ENCODE measurements around the gene RBM5. TPM values are rescaled to one million over a fixed set of nuclear protein-coding genes. Genes with fewer than 3 reads are reported as not detected.
A peak's percentile ranks its signal among the peaks of the same experiment; 100 is the strongest.

RBM5 gene
- total RNA-seq, 1 donor, result 150 TPM

- no peak overlapping the region for H3K27ac ChIP-seq (ENCODE audit: low read depth, low read length)
- no peak for DNase-seq (ENCODE audit: insufficient read length, low spot score, missing footprints)
- H3K79me2 ChIP-seq (ENCODE audit: insufficient read depth, low read length), result peaks cover 40% of the 10 kb centered on the region
- no peaks in the 10 kb centered on the region for H3K9me3 ChIP-seq (ENCODE audit: low read depth, low read length)
- H3K4me1 ChIP-seq (ENCODE audit: insufficient read depth, low read length), result peaks cover 31% of the 10 kb centered on the region
- H3K4me2 ChIP-seq (ENCODE audit: insufficient read depth, low read length), result no peak overlapping the region
- H3K27me3 ChIP-seq (ENCODE audit: insufficient read depth, low read length), result peaks cover 8% of the 10 kb centered on the region
- no peaks in the 10 kb centered on the region for H3K36me3 ChIP-seq (ENCODE audit: insufficient read depth, low read length)
- no peak overlapping the region for H3K4me3 ChIP-seq (ENCODE audit: insufficient read depth, low read length)
- H4K20me1 ChIP-seq (ENCODE audit: insufficient read depth, low read length), result no peaks in the 10 kb centered on the region
- peak overlapping the region; percentile 62 for H2AFZ ChIP-seq (ENCODE audit: low read length)
- TF ChIP-seq CTCF (IDR thresholded peaks at IDR 0.05; ENCODE audit: extremely low read depth, low read depth, low read length), result no peak
These were observed 69.9 kb downstream of the RBM5 start for GRCh38 chr3:50158530-50159146.

GRCh38 chr3:50160561-50160983, 71.9 kb downstream of the RBM5 start:
- Histone ChIP-seq H3K27ac (ENCODE audit: low read depth, low read length) (no peak overlapping the region), H3K9me3 (ENCODE audit: low read depth, low read length) (no peaks in the 10 kb centered on the region), H3K4me1 (ENCODE audit: insufficient read depth, low read length) (peaks cover 50% of the 10 kb centered on the region), H3K36me3 (ENCODE audit: insufficient read depth, low read length) (no peaks in the 10 kb centered on the region), H3K27me3 (ENCODE audit: insufficient read depth, low read length) (no peaks in the 10 kb centered on the region), H3K4me3 (ENCODE audit: insufficient read depth, low read length) (no peak overlapping the region), H3K4me2 (ENCODE audit: insufficient read depth, low read length) (no peak overlapping the region), H4K20me1 (ENCODE audit: insufficient read depth, low read length) (no peaks in the 10 kb centered on the region), H3K79me2 (ENCODE audit: insufficient read depth, low read length) (peaks cover 38% of the 10 kb centered on the region), H2AFZ (ENCODE audit: low read length) (no peak overlapping the region)
- DNase-seq (ENCODE audit: insufficient read length, low spot score, missing footprints), result peak; percentile 87
- TF ChIP-seq CTCF (IDR thresholded peaks at IDR 0.05; ENCODE audit: extremely low read depth, low read depth, low read length), result no peak

- Histone ChIP-seq H2AFZ (ENCODE audit: low read length) (no peak overlapping the region), H3K4me3 (ENCODE audit: insufficient read depth, low read length) (no peak overlapping the region), H3K9me3 (ENCODE audit: low read depth, low read length) (no peaks in the 10 kb centered on the region), H3K36me3 (ENCODE audit: insufficient read depth, low read length) (no peaks in the 10 kb centered on the region), H3K79me2 (ENCODE audit: insufficient read depth, low read length) (peaks cover 31% of the 10 kb centered on the region), H3K27ac (ENCODE audit: low read depth, low read length) (no peak overlapping the region), H3K4me1 (ENCODE audit: insufficient read depth, low read length) (peaks cover 57% of the 10 kb centered on the region), H3K4me2 (ENCODE audit: insufficient read depth, low read length) (no peak overlapping the region), H4K20me1 (ENCODE audit: insufficient read depth, low read length) (no peaks in the 10 kb centered on the region), H3K27me3 (ENCODE audit: insufficient read depth, low read length) (no peaks in the 10 kb centered on the region)
- DNase-seq (ENCODE audit: insufficient read length, low spot score, missing footprints), result no peak
- no peak for TF ChIP-seq CTCF (IDR thresholded peaks at IDR 0.05; ENCODE audit: extremely low read depth, low read depth, low read length)
These were observed 72.6 kb downstream of the RBM5 start for GRCh38 chr3:50161320-50161719.

GRCh38 chr3:50162034-50162883, 73.5 kb downstream of the RBM5 start:
- no peak for DNase-seq (ENCODE audit: insufficient read length, low spot score, missing footprints)
- Histone ChIP-seq H3K4me2 (ENCODE audit: insufficient read depth, low read length) (no peak overlapping the region), H3K4me3 (ENCODE audit: insufficient read depth, low read length) (no peak overlapping the region), H3K27me3 (ENCODE audit: insufficient read depth, low read length) (no peaks in the 10 kb centered on the region), H3K4me1 (ENCODE audit: insufficient read depth, low read length) (peaks cover 60% of the 10 kb centered on the region), H3K36me3 (ENCODE audit: insufficient read depth, low read length) (no peaks in the 10 kb centered on the region), H4K20me1 (ENCODE audit: insufficient read depth, low read length) (no peaks in the 10 kb centered on the region), H3K79me2 (ENCODE audit: insufficient read depth, low read length) (peaks cover 21% of the 10 kb centered on the region), H3K9me3 (ENCODE audit: low read depth, low read length) (no peaks in the 10 kb centered on the region), H3K27ac (ENCODE audit: low read depth, low read length) (peak overlapping the region; percentile 68), H2AFZ (ENCODE audit: low read length) (no peak overlapping the region)
- no peak for TF ChIP-seq CTCF (IDR thresholded peaks at IDR 0.05; ENCODE audit: extremely low read depth, low read depth, low read length)
